HG03025 (cell line): ENCODE measurements around the gene ASPN.

Experiments used
- ATAC-seq: cut with Tn5 transposase; IDR thresholded peaks from one replicate; pipeline ENCODE4 v1.9.1; 2021; ENCODE audit warnings: mild to moderate bottlenecking, moderate library complexity; ENCODE audit not compliant: unreplicated experiment, low FRiP score

ASPN gene

DNA sequence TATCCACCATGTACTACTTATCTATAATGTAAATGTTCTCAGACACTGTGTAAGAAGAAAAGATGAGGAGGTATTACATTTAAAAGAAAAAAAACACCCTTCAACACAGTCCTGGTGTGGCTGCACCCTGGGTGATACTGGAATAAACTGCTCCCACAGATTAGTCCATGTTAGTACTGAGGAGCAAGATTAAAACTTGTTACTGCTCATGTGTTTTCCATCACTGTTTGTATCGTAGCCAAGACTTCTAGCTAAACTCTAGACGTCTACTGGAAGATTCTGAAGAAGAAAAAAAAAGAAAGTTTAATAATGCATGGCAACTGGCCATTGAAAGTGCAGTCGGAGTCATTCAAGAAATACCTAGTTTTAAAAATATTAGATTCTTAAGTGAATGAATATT, at the start of gene ASPN:
Gene ASPN (minus strand): TSS at position 178 of the 400 bp plus-strand sequence.
- ATAC-seq, result no peak

DNA sequence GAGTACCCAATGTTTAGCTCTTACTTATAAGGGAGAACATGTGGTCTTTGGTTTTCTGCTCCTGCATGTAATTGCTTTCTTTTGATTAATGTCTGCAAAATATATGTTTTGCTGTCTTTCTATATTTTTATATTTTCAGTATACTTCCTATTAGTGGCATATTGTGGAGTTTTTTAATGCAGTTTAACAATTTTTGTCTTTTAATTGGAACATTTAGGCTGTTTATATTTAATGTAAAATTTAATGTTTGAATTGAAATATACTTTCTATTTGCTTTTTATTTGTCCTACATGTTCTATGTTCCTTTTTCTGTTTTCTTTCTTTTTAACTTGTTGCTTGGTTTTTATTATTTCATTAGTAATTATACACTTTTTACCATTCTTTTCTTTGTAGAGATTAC, 48.6 kb upstream of the ASPN start:
- no peak for ATAC-seq

DNA sequence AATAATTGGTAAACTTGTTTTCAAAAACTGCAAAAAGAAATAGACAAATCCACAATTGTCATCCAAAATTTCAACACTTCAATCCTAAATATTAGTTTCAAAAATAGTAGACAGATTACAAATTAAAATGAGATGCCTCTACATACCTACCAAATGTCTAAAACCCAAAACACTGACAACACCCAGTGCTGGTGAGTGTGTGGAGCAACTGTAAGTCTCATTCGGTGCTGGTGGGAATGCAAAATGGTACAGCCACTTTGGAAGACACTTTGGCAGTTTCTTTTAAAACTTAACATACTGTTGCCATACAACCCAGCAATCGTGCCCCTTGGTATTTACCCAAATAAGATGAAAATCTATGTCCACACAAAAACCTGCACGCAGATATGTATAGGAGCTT, 46.8 kb upstream of the ASPN start:
- ATAC-seq, result no peak

DNA sequence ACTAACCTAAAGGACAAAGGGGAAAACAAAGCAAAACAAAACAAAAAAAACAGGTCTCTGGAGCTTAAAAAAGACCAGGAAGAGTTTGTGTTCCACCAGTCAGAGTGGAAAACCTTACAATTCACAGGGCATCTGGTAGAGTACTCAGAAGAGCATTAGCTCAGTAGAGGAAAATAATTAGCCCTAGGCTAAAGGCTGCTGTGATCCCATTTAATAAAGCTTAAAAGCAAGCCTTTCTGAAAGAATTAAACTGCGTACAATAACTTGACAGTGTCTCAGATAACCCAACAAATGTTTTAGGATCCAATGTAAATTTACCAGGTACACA, 46.2 kb upstream of the ASPN start:
- ATAC-seq, result no peak

DNA sequence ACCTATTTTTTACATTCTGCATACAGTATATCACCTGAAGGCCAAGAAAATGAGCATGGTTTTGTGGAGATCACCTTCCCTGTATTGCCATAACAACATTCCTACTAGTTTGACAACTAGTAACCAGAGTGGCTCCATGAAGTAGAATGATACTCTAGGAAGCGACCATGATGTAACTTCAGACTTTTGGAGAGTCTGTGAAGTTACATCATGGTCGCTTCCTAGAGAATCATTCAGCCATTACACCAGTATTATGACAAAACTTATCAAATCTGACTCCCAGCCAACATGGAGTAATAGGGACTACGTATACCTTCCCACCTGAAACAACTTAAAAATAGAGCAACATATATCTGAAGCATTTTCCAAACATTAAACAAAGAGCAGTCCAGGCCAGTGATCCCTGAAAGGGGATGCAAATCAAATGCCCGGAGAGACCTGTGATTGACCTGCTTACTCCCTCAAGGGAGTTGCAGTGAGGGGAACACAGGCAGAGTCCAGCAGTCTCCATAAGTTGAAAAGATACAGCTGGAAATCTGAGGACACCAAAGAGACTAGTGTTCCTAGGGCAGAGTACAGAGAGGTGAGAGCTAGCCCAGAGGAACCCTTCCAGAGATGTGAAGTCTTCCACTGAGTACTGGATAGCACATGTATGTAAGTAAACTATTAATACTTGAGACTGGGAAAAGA, 45.7 kb upstream of the ASPN start:
- no peak for ATAC-seq

DNA sequence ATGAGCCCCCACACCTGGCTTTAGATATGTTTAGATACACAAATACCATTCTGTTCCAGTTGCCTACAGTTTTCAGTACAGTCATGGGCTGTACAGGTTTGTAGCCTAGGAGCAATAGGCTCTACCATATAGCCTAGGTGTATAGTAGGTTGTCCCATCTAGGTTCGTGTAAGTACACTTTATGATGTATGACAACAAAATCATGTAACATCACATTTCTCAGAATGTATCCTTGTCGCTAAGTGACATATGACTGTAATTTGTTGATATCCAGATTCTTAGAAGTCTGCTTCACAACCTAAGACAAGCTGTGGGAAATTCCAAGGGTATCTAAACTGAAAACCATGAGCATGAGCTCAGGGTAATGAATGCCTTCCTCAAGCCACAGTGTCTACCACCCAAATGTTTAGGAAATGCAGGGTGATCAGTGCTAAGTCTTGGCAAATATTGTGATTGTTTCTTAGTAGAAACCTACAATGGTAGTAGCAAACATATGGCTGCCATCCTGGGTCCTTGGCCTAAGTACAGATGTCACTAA, 45.1 kb upstream of the ASPN start:
- no peak for ATAC-seq

DNA sequence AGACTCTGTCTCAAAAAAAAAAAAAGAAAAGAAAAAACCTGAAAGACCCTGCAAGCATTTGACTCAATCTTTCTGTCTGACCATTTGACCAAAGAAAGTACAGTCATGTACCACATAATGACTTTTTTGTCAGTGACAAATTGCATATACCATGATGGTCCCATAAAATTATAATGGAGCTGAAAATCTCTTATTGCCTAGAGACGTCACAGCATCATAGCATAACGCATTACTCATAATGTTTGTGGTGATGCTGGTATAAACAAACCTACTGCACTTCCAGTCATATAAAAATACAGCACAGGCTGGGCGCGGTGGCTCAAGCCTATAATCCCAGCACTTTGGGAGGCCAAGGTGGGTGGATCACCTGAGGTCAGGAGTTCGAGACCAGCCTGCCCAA, 43.0 kb upstream of the ASPN start:
- ATAC-seq, result no peak

DNA sequence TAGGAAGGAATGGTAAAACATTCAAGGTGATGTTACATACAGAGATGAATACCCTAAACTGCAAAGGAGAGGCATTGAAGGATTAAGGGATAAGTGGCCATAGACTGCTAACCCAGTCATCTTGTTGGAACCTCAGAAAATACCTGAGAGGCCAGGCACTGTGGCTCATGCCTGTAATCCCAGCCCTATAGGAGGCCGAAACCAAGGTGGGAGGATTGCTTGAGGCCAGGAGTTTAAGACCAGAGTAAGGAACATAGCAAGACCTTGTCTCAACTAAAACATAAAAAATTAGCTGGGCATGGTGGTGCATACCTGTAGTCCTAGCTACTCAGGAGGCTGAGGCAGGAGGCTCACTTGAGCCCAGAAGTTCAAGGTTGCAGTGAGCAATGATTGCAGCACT, 42.6 kb upstream of the ASPN start:
- ATAC-seq, result no peak

DNA sequence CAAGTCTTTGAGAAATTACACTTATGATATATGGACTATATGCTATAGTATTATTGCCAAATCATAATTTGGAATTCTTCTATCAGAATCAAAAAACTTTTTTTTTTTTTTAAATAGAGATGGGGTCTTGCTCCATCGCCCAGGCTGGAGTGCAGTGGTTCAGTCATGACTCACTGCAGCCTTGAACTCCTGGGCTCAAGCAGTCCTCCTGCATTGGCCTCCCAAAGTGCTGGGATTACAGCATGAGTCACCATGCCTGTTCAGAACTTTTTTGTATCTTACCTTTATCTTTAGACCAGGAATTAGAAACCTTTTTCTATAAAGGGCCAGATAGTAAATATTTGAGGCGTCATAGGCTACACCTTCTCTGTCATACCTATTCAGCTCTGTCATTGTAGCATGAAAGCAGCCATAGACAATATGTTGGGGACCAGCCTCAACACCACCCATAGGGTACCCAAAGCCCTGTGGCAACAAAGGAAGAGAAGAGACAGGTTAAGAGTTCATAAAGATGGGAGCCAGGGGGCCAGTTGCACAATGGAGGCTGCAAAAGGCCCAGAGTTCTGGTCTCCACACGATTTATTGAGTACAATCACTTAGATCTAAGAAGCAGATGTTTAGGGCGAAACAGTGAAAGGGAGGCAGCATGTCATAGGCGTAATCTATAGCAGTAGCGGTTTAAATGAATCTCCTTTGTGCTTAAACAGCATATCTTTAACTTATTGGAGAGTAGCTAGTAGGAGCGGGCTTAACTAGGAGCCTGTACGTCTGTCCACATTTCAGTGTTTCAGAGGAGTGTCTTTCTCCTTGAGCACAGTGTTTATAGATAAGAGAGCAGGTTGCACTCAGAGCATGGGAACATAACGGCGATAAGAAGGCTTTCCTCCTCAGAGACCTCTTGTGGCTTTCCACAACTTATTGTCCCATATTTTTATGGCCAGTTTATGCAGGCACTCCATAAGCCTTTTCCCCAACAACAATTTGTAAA, 41.0 kb upstream of the ASPN start:
- ATAC-seq, result no peak

DNA sequence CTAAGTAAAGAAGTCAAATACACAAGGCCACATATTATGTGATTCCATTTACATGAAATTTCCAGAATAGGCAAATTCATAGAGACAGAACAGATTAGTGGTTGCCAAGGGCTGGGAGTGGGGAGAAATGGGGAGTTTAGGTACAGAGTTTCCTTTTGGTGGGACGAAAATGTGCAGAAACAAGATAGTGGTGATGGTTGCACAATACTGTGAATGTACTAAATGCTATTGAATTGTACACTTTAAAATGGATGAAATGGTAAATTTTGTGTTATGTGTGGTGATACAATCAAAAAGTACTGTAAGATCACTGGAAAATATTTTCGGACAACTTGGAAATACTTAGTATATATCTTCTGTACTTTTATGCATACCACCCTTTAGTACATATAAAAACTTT, 38.5 kb upstream of the ASPN start:
- no peak for ATAC-seq

DNA sequence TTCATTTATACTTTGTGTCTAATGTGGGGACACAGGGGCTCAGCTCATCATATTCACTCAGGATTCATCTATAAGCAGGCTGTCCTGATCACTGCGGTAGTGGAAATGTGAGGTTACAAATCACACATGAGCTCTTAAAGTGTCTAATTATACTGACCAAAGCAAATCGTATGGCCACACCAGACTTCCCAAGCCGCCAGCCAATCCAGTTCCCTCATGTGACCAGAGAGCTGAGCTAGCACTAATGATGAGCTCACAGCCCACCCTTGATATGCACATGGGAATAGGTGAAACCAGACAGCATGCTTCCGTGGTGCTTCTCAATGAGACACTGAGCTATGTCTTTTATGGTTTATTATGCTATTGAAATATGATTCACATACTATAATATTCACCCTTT, 35.9 kb upstream of the ASPN start:
- ATAC-seq, result no peak

DNA sequence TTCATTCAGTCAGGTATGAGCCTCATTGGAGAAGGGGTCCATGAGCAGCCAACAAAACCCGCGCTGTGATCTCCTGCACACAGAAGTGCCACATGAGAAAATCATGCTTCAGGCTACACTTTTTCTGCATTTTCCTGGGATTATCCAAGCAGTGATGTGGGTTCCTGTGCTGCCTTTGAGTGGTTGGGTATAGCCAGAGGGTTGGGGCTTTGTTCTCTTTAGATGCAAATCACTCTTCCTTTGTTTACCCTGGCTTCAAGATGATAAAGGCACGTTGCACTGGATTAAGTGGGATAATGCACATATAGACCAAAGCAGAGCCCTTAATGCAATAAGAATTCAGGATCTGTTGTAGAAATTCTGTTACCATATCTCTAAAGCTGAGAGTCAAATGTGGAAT, 34.7 kb upstream of the ASPN start:
- no peak for ATAC-seq

DNA sequence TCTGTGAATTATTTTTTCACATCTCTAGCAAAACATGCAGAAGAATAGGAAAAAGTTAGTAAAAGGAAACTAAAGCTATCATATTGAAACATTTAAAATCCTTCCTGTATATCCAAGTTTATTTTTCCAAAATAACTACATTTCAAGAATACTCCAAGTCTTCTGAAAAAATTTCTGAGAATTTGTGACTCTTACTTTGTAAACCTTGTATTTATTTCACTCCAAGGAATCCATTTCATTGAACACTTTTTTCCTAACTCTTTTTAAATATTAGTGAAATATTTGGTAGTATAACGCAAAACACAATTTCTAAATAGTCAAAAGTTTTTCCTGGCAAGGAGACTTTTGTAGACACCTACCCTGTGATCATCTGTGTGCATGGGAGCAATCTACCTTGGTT, 34.2 kb upstream of the ASPN start:
- no peak for ATAC-seq

DNA sequence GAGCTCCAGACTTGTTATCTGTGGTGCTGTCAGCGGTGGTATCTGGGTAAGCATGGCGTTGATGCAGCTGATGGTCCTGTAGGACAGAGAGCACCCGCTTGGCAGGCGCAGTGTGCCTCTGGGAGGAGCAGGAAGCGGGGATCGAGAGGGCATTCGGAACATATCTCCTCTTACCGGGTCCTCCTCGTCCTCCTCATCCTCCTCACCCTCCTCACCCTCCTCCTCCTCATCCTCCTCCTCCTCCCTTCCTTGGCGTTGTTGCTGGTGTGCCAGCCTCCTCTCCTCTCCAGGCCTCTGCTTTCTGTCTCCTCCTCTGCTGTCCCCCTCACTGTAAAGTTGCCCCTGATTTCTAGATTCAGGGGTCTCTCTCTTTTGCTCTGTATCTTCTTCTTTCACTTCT, 32.3 kb upstream of the ASPN start:
- no peak for ATAC-seq

DNA sequence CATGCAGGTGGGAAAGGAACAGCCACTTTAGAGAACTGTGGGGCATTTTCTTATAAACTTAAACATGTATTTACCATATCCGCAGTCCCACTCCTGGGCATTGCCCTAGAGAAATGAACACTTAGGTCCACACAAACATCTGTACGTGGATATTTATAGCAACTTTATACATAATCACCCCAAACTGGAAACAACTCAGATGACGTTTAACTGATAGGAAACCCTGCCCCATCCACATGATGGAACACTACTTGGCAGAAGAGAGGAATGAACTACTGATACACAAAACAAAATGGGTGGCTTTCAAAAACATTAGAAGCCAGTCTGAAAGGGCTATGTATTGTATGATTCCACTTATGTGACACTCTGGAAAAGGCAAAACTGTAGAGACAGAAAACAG, 31.0 kb upstream of the ASPN start:
- ATAC-seq, result no peak

DNA sequence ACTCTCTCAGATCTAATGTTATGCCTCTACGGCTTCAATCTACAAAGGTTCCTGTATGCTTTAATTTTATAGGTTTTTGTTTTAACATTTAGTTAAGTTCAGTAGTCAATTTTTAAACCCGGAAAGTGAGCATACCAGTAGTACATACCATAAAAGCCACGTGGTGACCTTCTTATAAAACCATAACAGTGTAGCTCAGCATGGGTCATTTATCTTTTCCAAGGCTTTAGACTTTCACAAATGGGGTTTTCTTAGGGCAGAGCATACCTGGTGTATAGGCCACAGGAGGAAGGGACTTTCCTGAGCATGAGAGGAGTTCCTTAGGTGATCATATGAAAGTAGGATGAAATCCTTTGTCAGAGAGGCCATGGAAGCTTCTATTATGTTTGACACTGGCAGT, 30.3 kb upstream of the ASPN start:
- no peak for ATAC-seq

DNA sequence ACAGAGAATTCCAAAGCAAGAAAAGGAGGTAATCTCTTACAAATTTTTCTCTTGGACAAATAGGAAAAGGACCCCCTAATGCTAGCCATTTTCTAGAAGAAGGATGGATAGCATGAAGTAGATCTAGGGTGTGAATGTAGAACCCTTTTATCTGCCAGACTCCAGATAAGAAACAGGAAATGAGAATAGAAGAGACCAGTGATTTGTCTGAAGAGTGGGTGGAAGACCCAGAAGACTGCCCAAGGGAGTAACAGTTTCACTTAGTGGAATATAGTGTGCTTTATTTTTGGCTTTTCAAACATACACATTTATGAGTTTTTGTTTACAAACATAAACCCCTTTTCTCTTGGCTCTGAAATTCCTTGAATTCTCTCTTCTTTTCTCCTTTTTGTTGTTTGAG, 28.4 kb upstream of the ASPN start:
- ATAC-seq, result no peak

DNA sequence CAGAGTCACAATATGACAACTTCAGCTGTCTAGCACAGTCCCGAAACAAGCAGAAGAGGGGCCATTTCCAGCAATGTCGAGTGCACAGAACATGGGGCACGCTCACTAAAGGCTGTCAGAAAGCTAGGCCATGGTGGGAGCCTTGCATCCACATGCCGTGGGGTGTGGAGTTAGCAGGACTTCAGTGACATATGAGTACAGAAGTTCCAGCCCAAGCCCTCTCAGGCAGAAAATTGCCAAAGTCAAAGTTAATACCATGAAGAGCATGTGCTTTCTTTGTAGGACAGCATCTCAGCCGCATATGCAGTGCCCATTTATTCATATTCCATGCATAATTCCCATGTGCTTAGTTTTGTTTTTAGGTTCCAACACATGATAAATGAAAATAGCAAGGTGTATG, 26.7 kb upstream of the ASPN start:
- no peak for ATAC-seq

DNA sequence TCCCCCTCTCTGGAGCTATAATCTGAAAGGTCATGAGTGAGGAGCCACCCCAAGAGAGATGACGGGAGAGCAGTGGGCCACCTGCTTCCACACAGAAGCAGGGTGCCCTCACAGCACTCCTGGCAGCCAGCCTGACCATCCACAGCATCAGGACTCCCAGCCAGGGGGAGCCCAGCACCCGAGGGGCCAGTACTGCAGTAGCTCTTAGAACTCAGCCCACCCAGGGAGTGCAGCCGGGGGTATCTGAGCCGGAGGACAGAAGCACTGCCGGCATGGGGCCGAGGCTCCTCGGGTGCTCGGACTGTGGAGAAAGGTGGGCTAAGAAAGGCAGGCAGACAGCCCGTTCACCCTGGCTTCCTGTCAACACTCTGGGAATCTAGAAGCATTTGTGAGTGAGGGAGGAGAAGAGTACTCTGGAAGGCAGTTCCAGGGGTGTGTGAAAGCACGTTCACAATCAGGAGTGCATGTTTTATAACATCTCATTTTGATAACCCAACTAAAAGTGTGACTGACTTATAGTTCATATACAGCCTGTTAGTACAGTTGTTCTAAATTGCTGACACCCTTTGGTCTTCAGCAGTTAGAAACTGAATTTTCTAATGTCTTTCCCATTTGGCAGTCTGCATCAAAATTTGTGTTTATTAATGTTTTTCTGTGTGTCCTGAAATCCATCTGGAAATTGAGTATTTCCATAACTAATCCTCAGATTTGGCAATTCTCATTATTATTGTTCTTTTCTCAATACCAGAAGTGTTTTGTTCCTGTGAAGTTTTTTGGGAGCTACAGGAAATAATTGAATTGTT, 25.9 kb upstream of the ASPN start:
- no peak for ATAC-seq

DNA sequence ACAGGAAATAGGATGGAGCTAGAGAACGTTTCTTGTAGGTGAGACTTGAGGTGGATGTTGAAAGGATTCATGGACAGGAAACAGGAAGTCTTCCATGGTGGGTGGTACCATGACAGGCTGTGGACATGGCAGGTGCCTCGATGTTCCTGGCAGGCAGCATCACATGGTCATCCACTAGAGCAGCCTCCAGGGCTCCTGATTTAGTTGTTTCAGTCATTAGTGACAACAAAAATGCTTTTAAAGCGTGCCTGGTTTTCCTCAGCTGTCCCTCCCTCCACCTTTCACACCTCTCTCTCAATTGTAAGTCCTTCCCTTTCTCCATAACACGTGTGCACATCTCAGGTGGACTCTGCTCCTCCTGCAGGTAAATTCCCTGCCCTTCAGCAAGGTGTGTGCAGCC, 25.2 kb upstream of the ASPN start:
- no peak for ATAC-seq

DNA sequence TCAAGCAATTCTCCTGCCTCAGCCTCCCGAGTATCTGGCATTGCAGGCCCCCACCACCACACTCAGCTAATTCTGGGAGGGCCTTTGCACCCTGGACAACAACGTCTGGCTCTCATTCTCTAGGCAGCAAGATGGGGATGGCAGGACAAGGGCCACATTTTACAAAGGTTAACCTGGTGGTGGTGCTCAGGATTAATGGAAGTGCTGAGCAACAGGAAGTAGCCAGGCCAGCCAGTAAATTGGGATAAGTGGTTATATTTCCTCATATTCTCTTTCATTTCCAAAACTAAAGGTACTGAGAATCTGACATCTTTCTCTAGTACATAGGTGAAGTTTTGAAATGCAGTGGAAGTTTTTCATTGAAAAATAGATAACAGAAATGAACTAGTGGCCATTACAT, 24.7 kb upstream of the ASPN start:
- ATAC-seq, result no peak
